Epithelial cell of proximal tubule (primary cell): ENCODE data around the gene TNFRSF25. TPM values are rescaled to one million over a fixed set of nuclear protein-coding genes. Genes with fewer than 3 reads are reported as not detected.

Experiments used
- DNase-seq: peaks from one replicate; pipeline ENCODE4 v3.0.0-alpha.2; 2011; ENCODE audit warnings: low read depth
- H3K4me3 ChIP-seq: 2 replicates; pipeline ENCODE4 v1.5.1; 2011; ENCODE audit warnings: low read depth, mild to moderate bottlenecking, low read length
- CTCF ChIP-seq: conservative IDR thresholded peaks from 2 replicates; pipeline ENCODE4 v1.5.1; 2012; ENCODE audit warnings: low read depth, mild to moderate bottlenecking, low read length
- total RNA-seq: library from RNA; depleted of rRNA; stranded (reverse); fragments of >200 nt; gene quantifications from 2 replicates; pipeline ENCODE4 v1.2.3, GENCODE V29; 2015

TNFRSF25 gene
- total RNA-seq: 9.6 and 30.4 TPM in 2 replicates

GRCh38 chr1:6466023-6466422 is at the start of gene TNFRSF25:
TNFRSF25 (minus strand) TSS chr1:6466173; CDS start chr1:6466107, 66 bp downstream.
- no peak within 1 kb of the TSS for H3K4me3 ChIP-seq
- no peak for DNase-seq
- no peak for TF ChIP-seq CTCF

GRCh38 chr1:6515771-6516170 is 49.8 kb upstream of the TNFRSF25 start:
- TF ChIP-seq CTCF: no peak
- DNase-seq: no peak
- H3K4me3 ChIP-seq: no peak overlapping the region

GRCh38 chr1:6513320-6513801 is 47.4 kb upstream of the TNFRSF25 start:
- DNase-seq: no peak
- no peak overlapping the region for H3K4me3 ChIP-seq
- no peak for TF ChIP-seq CTCF

- no peak for DNase-seq
- no peak for TF ChIP-seq CTCF
- H3K4me3 ChIP-seq: no peak overlapping the region
These were observed 46.9 kb upstream of the TNFRSF25 start for GRCh38 chr1:6512908-6513280.

GRCh38 chr1:6512245-6512907 is 46.4 kb upstream of the TNFRSF25 start:
- no peak for TF ChIP-seq CTCF
- no peak overlapping the region for H3K4me3 ChIP-seq
- DNase-seq: no peak

- DNase-seq: no peak
- H3K4me3 ChIP-seq: no peak overlapping the region
- TF ChIP-seq CTCF: no peak
These were observed 45.7 kb upstream of the TNFRSF25 start for GRCh38 chr1:6511561-6512244.
